Astrocyte (in vitro differentiated cells and primary cell): ENCODE data around the gene NTRK3.

Experiments used
- CTCF ChIP-seq: IDR thresholded peaks from 2 replicates; pipeline ENCODE4 v1.5.1; 2011; ENCODE audit warnings: low read depth, mild to moderate bottlenecking, inconsistent platforms, low read length, moderate library complexity; ENCODE audit not compliant: insufficient read depth
- EZH2 ChIP-seq: IDR thresholded peaks from 2 replicates; pipeline ENCODE4 v1.6.1; 2012; ENCODE audit warnings: mild to moderate bottlenecking, low read length, inconsistent platforms; ENCODE audit not compliant: insufficient read depth

- TF ChIP-seq CTCF (no peak), EZH2 (no peak)
These were observed 350.1 kb downstream of the NTRK3 start for GRCh38 chr15:87906444-87906843.
